Measurements from ENCODE around the gene ZBTB7C.

DNA sequence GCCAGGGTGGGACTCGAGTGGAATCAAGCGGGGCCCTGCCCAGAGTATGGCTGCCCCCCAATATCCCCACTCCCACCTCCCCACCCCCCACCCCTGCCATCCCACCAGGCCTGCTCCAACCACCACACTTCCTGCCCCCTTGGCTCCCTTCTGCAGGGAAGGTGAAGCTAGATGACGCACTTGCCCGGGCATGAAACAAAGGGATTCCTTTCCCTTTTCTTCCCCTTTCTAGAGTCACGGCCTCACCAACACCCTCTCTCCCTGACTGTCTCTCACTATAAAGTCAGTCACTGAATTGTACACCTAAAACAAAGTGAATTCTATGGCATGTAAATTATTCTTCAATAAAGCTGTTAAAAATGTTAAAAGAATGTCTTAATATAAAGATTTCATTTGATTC lies 16.0 kb downstream of the ZBTB7C start:
- TF ChIP-seq PAX5 (IDR thresholded peaks at IDR 0.05; ENCODE audit: insufficient read depth, low read length, severe bottlenecking) (no peak), POLR2A (IDR thresholded peaks at IDR 0.05; ENCODE audit: low read depth, low read length) (no peak), POLR2AphosphoS5 (IDR thresholded peaks at IDR 0.05; ENCODE audit: low read depth, low read length) (no peak), TAF1 (IDR thresholded peaks at IDR 0.05; ENCODE audit: low read depth, low read length) (no peak)

Measured in GM12891 (cell line).